ENCODE results near the gene TMEM39A.

The TMEM39A gene

DNA sequence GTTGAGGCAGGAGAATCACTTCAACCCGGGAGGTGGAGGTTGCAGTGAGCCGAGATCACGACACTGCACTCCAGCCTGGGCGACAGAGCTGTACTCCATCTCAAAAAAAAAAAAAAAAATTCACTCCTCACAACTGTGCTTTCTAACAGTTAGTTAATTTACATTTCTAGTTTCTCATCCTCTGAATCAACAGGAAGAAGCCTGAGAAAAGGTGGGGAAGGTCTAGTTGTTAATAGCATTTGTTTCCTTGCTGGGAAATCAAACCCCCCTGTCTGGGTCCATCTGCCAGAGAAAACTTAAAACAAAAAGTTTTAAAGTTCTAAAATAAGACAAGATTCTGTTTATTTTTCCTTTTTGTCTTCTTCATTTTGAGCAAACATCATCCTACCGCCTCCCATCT is 62.3 kb downstream of the TMEM39A start:
- no peak for DNase-seq (ENCODE audit: low read depth)

DNA sequence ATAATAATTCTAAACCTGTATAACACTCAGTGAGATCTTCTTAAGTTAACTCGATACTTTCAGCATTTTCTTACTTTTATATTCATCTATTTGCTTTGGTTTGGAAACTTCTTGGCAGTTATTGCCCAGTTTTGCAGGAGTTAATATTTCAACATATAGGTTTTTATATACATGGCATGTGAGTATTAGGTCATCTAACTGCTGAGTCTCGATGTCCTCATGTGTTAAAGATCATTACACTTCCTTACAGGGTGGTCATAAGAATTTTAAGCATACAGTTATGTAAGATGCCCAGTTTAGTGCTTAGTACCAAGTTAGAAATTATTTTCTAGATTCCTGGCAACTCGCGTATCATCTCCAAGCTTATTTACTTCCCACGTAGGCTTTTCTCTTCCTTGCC is 62.9 kb downstream of the TMEM39A start:
- DNase-seq (ENCODE audit: low read depth), result no peak

DNA sequence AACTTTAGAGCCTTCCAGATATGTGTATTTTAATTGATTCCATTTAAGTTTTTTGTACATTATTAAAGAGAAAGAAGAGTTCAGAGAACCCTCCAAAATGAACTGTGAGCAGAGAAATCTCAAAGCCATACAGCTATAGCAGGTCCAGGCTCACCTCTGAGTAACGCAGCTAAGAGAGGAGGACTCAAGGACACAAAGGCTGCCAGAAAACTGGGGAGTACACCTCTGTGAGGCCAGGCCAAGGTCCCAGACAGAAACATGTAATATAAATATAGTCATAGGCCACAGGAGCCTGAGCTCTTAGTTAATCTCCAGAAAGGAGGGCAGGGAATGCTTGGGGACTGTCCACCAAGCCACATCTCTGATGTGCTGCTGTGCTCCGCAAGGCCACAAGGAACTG is 66.5 kb downstream of the TMEM39A start:
- DNase-seq (ENCODE audit: low read depth), result no peak

DNA sequence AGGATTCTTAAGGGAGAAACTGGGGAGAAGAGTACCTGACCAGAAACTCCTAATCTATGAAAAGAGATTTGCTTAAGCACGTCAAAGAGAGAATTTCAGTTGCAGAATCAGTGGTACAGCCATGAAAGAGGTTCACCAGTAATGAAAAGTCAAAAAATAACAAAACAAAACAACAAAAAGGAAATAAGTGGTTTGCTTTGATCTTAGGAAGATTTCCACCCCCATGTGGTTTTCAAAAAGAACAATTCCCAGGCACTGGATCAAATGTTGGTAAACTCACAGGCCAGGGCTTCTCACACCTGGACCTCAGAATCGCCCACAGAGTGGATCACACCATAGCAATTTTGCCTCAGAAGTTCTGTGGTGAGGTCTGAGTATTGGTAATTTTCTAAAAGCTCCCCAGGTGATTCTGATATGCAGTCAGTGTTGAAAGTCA is 67.5 kb downstream of the TMEM39A start:
- no peak for DNase-seq (ENCODE audit: low read depth)

DNA sequence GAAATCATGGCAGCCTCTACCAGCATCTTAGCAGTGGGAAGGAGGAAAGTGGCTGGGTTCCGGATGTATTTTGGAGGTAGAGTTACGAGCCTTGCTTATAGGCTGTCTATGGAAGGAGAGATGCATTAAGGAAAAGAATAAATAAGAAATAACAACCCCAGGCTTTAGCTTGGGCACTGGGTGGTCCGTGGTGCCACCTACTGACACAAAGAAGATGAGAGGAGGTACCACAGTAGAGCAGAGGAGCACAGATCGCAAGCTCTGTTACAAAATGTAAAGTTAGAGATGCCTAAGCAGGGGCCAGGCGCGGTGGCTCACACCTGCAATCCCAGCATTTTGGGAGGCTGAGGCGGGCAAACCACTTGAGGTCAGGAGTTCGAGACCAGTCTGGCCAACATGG is 74.8 kb downstream of the TMEM39A start:
- no peak for DNase-seq (ENCODE audit: low read depth)

DNA sequence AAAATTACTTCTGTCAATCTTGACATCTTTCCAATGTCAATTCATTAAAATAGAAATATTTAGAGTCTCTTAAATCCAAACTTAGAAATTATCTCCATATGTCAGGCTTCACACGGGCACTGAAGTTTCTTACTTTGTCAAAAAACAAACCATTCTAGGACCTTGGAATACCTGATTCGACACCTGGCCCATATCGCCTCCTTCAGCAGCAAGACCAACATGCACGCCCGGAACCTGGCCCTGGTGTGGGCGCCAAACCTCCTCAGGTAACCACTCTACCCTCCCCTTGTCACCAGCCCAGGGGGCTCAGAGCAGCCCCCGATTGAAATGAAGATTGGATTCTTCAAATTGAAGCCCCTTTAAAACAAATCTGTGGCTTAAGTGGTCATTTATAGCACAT is 81.3 kb downstream of the TMEM39A start:
- DNase-seq (ENCODE audit: low read depth), result no peak

DNA sequence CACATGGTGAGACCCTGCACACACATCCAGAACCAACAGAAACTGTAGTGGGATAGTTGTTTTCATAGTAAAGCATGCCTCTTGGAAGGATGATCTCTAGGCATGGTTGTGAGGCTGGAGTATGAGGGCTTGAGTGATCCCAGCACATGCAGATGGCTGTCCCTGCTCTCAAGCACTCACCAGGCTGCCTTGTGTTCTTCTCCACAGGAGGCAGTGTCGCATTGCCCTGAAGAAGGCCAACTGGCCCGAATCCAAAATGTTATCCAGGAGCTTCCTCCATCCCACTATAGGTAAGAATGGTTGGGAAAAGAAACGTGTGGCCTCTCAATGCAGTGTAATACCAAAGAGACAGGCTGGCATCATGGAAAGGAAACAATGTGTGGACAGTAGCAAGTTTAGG is 82.7 kb downstream of the TMEM39A start:
- DNase-seq (ENCODE audit: low read depth), result no peak
